Measurements from ENCODE around the gene ZMYND10. TPM values are rescaled to one million over a fixed set of nuclear protein-coding genes. Genes with fewer than 3 reads are reported as not detected.

ZMYND10 gene
- total and polyA plus RNA-seq, 2 experiments from 2014 or later = 0.29 to 0.31 TPM

DNA sequence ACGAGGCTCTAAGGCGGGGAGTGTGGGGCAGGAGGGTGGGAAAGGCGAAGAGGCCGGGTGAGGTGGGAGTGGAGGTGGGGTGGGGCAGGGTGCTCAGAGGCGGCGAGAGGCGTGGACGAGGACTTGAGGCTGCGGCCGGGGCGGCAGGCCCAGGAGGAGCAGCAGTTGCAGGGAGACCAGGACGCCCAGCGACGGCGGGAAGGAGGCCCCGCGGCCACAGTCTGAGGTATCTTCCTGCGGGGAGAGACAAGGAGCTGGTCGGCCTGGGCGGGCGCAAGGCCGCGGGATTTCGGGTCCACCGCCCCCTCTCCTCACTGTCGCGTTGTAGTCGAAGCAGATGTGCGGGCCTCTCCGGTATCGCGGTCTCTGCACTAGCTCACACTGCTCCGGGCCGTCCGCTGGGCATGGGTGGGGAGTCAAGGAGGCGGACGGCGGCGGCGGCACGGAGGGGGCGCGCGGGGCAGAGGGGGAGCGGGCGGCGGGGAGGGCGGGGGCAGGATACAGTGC lies 19.1 kb upstream of the ZMYND10 start:
- Histone ChIP-seq H3K36me3 (ENCODE audit: insufficient read depth) (no peaks in the 10 kb centered on the region), H2AFZ (peak overlapping the region; percentile 76), H3K4me1 (ENCODE audit: insufficient read depth) (no peaks in the 10 kb centered on the region), H3F3A (replicated peaks; ENCODE audit: low read depth) (0 out of 2 replicates have a peak, but pooled peaks cover 5% of the 10 kb centered on the region), H4K20me1 (replicated peaks; ENCODE audit: insufficient read depth) (no peaks in the 10 kb centered on the region), H3K27ac (ENCODE audit: low read depth) (no peak overlapping the region), H3K4me3 (peak overlapping the region; percentile 78), H3K79me2 (replicated peaks; ENCODE audit: insufficient read depth) (no peaks in the 10 kb centered on the region), H3K4me2 (peak overlapping the region; percentile 81), H3K27me3 (ENCODE audit: insufficient read depth) (peaks cover 11% of the 10 kb centered on the region; the same call in 1 of the 2 replicates), H3K9me2 (ENCODE audit: insufficient read depth) (no peaks in the 10 kb centered on the region)
- no peak for TF ChIP-seq REST (IDR thresholded peaks at IDR 0.05; ENCODE audit: unreplicated experiment)
- TF ChIP-seq CREB1 (CRISPR knock-in tag; IDR thresholded peaks at IDR 0.05; ENCODE audit: low read depth) = no peak
- no peak for TF ChIP-seq EZH2phosphoT487 (IDR thresholded peaks at IDR 0.05; ENCODE audit: unreplicated experiment)
- TF ChIP-seq ZNF331 (CRISPR knock-in tag; IDR thresholded peaks at IDR 0.05; ENCODE audit: low read depth) = no peak
- TF ChIP-seq, protein P1, sequence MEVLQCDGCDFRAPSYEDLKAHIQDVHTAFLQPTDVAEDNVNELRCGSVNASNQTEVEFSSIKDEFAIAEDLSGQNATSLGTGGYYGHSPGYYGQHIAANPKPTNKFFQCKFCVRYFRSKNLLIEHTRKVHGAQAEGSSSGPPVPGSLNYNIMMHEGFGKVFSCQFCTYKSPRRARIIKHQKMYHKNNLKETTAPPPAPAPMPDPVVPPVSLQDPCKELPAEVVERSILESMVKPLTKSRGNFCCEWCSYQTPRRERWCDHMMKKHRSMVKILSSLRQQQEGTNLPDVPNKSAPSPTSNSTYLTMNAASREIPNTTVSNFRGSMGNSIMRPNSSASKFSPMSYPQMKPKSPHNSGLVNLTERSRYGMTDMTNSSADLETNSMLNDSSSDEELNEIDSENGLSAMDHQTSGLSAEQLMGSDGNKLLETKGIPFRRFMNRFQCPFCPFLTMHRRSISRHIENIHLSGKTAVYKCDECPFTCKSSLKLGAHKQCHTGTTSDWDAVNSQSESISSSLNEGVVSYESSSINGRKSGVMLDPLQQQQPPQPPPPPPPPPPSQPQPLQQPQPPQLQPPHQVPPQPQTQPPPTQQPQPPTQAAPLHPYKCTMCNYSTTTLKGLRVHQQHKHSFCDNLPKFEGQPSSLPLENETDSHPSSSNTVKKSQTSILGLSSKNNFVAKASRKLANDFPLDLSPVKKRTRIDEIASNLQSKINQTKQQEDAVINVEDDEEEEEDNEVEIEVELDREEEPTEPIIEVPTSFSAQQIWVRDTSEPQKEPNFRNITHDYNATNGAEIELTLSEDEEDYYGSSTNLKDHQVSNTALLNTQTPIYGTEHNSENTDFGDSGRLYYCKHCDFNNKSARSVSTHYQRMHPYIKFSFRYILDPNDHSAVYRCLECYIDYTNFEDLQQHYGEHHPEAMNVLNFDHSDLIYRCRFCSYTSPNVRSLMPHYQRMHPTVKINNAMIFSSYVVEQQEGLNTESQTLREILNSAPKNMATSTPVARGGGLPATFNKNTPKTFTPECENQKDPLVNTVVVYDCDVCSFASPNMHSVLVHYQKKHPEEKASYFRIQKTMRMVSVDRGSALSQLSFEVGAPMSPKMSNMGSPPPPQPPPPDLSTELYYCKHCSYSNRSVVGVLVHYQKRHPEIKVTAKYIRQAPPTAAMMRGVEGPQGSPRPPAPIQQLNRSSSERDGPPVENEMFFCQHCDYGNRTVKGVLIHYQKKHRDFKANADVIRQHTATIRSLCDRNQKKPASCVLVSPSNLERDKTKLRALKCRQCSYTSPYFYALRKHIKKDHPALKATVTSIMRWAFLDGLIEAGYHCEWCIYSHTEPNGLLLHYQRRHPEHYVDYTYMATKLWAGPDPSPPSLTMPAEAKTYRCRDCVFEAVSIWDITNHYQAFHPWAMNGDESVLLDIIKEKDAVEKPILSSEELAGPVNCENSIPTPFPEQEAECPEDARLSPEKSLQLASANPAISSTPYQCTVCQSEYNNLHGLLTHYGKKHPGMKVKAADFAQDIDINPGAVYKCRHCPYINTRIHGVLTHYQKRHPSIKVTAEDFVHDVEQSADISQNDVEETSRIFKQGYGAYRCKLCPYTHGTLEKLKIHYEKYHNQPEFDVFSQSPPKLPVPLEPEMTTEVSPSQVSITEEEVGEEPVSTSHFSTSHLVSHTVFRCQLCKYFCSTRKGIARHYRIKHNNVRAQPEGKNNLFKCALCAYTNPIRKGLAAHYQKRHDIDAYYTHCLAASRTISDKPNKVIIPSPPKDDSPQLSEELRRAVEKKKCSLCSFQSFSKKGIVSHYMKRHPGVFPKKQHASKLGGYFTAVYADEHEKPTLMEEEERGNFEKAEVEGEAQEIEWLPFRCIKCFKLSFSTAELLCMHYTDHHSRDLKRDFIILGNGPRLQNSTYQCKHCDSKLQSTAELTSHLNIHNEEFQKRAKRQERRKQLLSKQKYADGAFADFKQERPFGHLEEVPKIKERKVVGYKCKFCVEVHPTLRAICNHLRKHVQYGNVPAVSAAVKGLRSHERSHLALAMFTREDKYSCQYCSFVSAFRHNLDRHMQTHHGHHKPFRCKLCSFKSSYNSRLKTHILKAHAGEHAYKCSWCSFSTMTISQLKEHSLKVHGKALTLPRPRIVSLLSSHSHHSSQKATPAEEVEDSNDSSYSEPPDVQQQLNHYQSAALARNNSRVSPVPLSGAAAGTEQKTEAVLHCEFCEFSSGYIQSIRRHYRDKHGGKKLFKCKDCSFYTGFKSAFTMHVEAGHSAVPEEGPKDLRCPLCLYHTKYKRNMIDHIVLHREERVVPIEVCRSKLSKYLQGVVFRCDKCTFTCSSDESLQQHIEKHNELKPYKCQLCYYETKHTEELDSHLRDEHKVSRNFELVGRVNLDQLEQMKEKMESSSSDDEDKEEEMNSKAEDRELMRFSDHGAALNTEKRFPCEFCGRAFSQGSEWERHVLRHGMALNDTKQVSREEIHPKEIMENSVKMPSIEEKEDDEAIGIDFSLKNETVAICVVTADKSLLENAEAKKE (CRISPR knock-in tag; IDR thresholded peaks at IDR 0.05) = no peak
- no peak for TF ChIP-seq NANOG (IDR thresholded peaks at IDR 0.05; ENCODE audit: borderline replicate concordance)
- TF ChIP-seq EZH2 (IDR thresholded peaks at IDR 0.05; ENCODE audit: low read depth, unreplicated experiment) = no peak
- TF ChIP-seq, protein P2, sequence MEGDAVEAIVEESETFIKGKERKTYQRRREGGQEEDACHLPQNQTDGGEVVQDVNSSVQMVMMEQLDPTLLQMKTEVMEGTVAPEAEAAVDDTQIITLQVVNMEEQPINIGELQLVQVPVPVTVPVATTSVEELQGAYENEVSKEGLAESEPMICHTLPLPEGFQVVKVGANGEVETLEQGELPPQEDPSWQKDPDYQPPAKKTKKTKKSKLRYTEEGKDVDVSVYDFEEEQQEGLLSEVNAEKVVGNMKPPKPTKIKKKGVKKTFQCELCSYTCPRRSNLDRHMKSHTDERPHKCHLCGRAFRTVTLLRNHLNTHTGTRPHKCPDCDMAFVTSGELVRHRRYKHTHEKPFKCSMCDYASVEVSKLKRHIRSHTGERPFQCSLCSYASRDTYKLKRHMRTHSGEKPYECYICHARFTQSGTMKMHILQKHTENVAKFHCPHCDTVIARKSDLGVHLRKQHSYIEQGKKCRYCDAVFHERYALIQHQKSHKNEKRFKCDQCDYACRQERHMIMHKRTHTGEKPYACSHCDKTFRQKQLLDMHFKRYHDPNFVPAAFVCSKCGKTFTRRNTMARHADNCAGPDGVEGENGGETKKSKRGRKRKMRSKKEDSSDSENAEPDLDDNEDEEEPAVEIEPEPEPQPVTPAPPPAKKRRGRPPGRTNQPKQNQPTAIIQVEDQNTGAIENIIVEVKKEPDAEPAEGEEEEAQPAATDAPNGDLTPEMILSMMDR (conservative IDR thresholded peaks at IDR 0.05; ENCODE audit: low read depth in 2 of 2) = no peak
- no peak for TF ChIP-seq STAT1 (IDR thresholded peaks at IDR 0.05; ENCODE audit: unreplicated experiment)
- no peaks in the 10 kb centered on the region; the same call in 2 of the 3 replicates for H3K9me3 Mint-ChIP-seq
- H3K27ac Mint-ChIP-seq = no peak overlapping the region
- H3K36me3 Mint-ChIP-seq (ENCODE audit: low read depth) = no peaks in the 10 kb centered on the region
- H3K4me1 Mint-ChIP-seq = peaks cover 9% of the 10 kb centered on the region; the same call in 2 of the 3 replicates
- H3K4me3 Mint-ChIP-seq = peak overlapping the region; percentile 77
- peak; percentile 61 for ATAC-seq
- H3K27me3 Mint-ChIP-seq (ENCODE audit: insufficient read depth, low read depth, poor library complexity) = peaks cover 20% of the 10 kb centered on the region
- peak; percentile 75 for DNase-seq (ENCODE audit: low spot score)

All from GM23338 (cell line).